ENCODE measurements around the gene PHF23. TPM values are rescaled to one million over a fixed set of nuclear protein-coding genes. Genes with fewer than 3 reads are reported as not detected.

PHF23 gene
- total RNA-seq, 1 donor from 2014 or later, result 78.0 TPM

- Histone ChIP-seq H3K4me2 (ENCODE audit: low read length) (peak overlapping the region; percentile 97), H4K20me1 (ENCODE audit: insufficient read depth, low read length) (no peaks in the 10 kb centered on the region), H3K9ac (ENCODE audit: low read length) (peak overlapping the region; percentile 59), H3K36me3 (ENCODE audit: insufficient read depth, low read length) (no peaks in the 10 kb centered on the region), H3K27me3 (ENCODE audit: insufficient read depth, low read length) (peaks cover 16% of the 10 kb centered on the region), H3K4me3 (ENCODE audit: insufficient read depth, low read depth, low read length) (peak overlapping the region; percentile 53), H3K4me1 (ENCODE audit: insufficient read depth, low read length) (peaks cover 14% of the 10 kb centered on the region), H2AFZ (ENCODE audit: low read depth, low read length) (peak overlapping the region; percentile 90), H3K79me2 (ENCODE audit: insufficient read depth, low read length) (no peaks in the 10 kb centered on the region), H3K27ac (ENCODE audit: low read depth, low read length) (peak overlapping the region; percentile 35), H3K9me3 (ENCODE audit: insufficient read depth, low read depth, low read length) (no peaks in the 10 kb centered on the region)
- Mint-ChIP-seq H3K4me1 (ENCODE audit: low read depth, unreplicated experiment) (no peaks in the 10 kb centered on the region), H3K4me3 (ENCODE audit: unreplicated experiment) (peak overlapping the region; percentile 78), H3K36me3 (ENCODE audit: low read depth, unreplicated experiment) (no peaks in the 10 kb centered on the region), H3K27ac (ENCODE audit: unreplicated experiment) (peak overlapping the region; percentile 66), H3K27me3 (ENCODE audit: low read depth, unreplicated experiment) (peaks cover 35% of the 10 kb centered on the region), H3K9me3 (ENCODE audit: unreplicated experiment) (no peaks in the 10 kb centered on the region)
- DNase-seq (ENCODE audit: low read depth) (peak; percentile 35), FAIRE-seq (peak; percentile 55)
- TF ChIP-seq EZH2 (IDR thresholded peaks at IDR 0.05; ENCODE audit: insufficient read depth, low read length) (no peak), CTCF (IDR thresholded peaks at IDR 0.05; ENCODE audit: insufficient read depth, low read depth, low read length) (peak; percentile 91)
These were observed 41.3 kb upstream of the PHF23 start for GRCh38 chr17:7280519-7281073.

- Histone ChIP-seq H3K4me2 (ENCODE audit: low read length) (no peak overlapping the region), H3K79me2 (ENCODE audit: insufficient read depth, low read length) (no peaks in the 10 kb centered on the region), H3K27me3 (ENCODE audit: insufficient read depth, low read length) (peaks cover 12% of the 10 kb centered on the region), H3K4me1 (ENCODE audit: insufficient read depth, low read length) (peaks cover 14% of the 10 kb centered on the region), H3K36me3 (ENCODE audit: insufficient read depth, low read length) (no peaks in the 10 kb centered on the region), H3K9ac (ENCODE audit: low read length) (no peak overlapping the region), H3K27ac (ENCODE audit: low read depth, low read length) (no peak overlapping the region), H3K4me3 (ENCODE audit: insufficient read depth, low read depth, low read length) (no peak overlapping the region), H3K9me3 (ENCODE audit: insufficient read depth, low read depth, low read length) (no peaks in the 10 kb centered on the region), H2AFZ (ENCODE audit: low read depth, low read length) (no peak overlapping the region), H4K20me1 (ENCODE audit: insufficient read depth, low read length) (no peaks in the 10 kb centered on the region)
- DNase-seq (ENCODE audit: low read depth), result no peak
- H3K36me3 Mint-ChIP-seq (ENCODE audit: low read depth, unreplicated experiment), result no peaks in the 10 kb centered on the region
- no peaks in the 10 kb centered on the region for H3K9me3 Mint-ChIP-seq (ENCODE audit: unreplicated experiment)
- no peaks in the 10 kb centered on the region for H3K4me1 Mint-ChIP-seq (ENCODE audit: low read depth, unreplicated experiment)
- no peak overlapping the region for H3K4me3 Mint-ChIP-seq (ENCODE audit: unreplicated experiment)
- no peak for FAIRE-seq
- H3K27ac Mint-ChIP-seq (ENCODE audit: unreplicated experiment), result no peak overlapping the region
- peaks cover 27% of the 10 kb centered on the region for H3K27me3 Mint-ChIP-seq (ENCODE audit: low read depth, unreplicated experiment)
- TF ChIP-seq CTCF (IDR thresholded peaks at IDR 0.05; ENCODE audit: insufficient read depth, low read depth, low read length) (no peak), EZH2 (IDR thresholded peaks at IDR 0.05; ENCODE audit: insufficient read depth, low read length) (no peak)
These were observed 40.2 kb upstream of the PHF23 start for GRCh38 chr17:7279448-7279847.

- Histone ChIP-seq H3K79me2 (ENCODE audit: insufficient read depth, low read length) (no peaks in the 10 kb centered on the region), H3K27ac (ENCODE audit: low read depth, low read length) (no peak overlapping the region), H3K4me3 (ENCODE audit: insufficient read depth, low read depth, low read length) (no peak overlapping the region), H2AFZ (ENCODE audit: low read depth, low read length) (no peak overlapping the region), H3K27me3 (ENCODE audit: insufficient read depth, low read length) (peaks cover 13% of the 10 kb centered on the region), H4K20me1 (ENCODE audit: insufficient read depth, low read length) (no peaks in the 10 kb centered on the region), H3K36me3 (ENCODE audit: insufficient read depth, low read length) (no peaks in the 10 kb centered on the region), H3K4me2 (ENCODE audit: low read length) (no peak overlapping the region), H3K4me1 (ENCODE audit: insufficient read depth, low read length) (peaks cover 7% of the 10 kb centered on the region), H3K9ac (ENCODE audit: low read length) (no peak overlapping the region), H3K9me3 (ENCODE audit: insufficient read depth, low read depth, low read length) (no peaks in the 10 kb centered on the region)
- Mint-ChIP-seq H3K9me3 (ENCODE audit: unreplicated experiment) (peaks cover 3% of the 10 kb centered on the region), H3K27me3 (ENCODE audit: low read depth, unreplicated experiment) (peaks cover 12% of the 10 kb centered on the region), H3K36me3 (ENCODE audit: low read depth, unreplicated experiment) (no peaks in the 10 kb centered on the region), H3K27ac (ENCODE audit: unreplicated experiment) (peak overlapping the region; percentile 59), H3K4me1 (ENCODE audit: low read depth, unreplicated experiment) (peaks cover 3% of the 10 kb centered on the region), H3K4me3 (ENCODE audit: unreplicated experiment) (no peak overlapping the region)
- FAIRE-seq, result no peak
- TF ChIP-seq CTCF (IDR thresholded peaks at IDR 0.05; ENCODE audit: insufficient read depth, low read depth, low read length), result no peak
- TF ChIP-seq EZH2 (IDR thresholded peaks at IDR 0.05; ENCODE audit: insufficient read depth, low read length), result no peak
- DNase-seq (ENCODE audit: low read depth), result peak; percentile 4
These were observed 27.5 kb upstream of the PHF23 start for GRCh38 chr17:7266784-7267183.
